ENCODE measurements around the gene SF3A1. TPM values are rescaled to one million over a fixed set of nuclear protein-coding genes. Genes with fewer than 3 reads are reported as not detected.

SF3A1 gene
- total RNA-seq, 1 experiment from 2014 or later: 230 TPM

DNA sequence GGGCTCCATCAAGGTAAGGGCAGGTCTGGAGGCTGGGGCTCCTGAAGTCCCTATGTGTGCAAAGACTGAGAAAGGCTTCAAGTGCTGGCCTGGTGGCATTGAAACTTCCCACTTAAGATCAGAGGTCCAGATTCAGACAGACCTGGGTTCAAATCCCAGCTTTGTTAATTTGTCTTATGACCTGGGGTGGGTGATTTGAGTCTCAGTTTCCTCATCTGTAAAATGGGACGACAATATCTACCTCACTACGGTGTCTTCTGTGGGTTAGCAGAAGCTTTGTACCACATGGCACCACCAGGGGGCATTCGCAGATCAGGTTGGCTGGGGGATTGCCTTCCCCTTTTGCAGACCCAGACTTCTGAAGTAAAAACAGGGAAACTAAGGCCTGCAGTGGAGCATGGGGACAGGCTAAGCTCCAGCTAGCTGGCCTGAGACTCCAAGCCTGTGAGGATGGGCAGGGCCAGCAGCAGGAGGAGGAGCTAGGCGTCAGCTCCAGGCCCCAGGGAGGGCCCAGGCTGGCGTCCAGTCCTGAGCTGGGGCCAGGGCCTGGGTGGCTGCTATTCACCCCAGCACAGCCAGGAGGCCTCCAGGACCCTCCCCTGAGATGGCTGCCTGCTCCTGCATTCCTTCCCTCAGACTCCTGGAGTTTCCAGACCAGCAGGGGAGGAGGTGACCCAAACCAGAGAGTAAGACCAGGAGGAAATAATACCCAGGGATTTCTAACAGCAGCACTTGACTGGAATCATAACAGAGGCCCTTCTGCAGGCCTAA lies 68.9 kb downstream of the SF3A1 start:
- peak overlapping the region; percentile 65 to 80; a peak in 3 of 4 replicates for H3K4me3 ChIP-seq (replicated peaks in 1 of 2; ENCODE audit: low read depth in 1 of 2, low read length in 2 of 2)
- peaks cover 37 to 57% of the 10 kb centered on the region in 2 experiments for H3K4me1 ChIP-seq (ENCODE audit: control insufficient read depth in 1 of 2, insufficient read depth in 2 of 2, low read length in 2 of 2)
- intact Hi-C loops (cut with micrococcal nuclease): loop anchor here (1.0 to 5.0 kb wide), 4 partner anchors 25 to 180 kb away; partner anchors contain the start of genes MTFP1 and RNF215
- peaks cover 0 to 2% of the 10 kb centered on the region in 2 experiments; a peak in 2 of 4 replicates for H3K36me3 ChIP-seq (ENCODE audit: control insufficient read depth in 1 of 2, insufficient read depth in 2 of 2, low read length in 2 of 2)
- BruUV-seq (replicated peaks): TSS peak; percentile 32
- H4K20me1 ChIP-seq (ENCODE audit: insufficient read depth): no peaks in the 10 kb centered on the region
- TF ChIP-seq CBX3 (IDR thresholded peaks at IDR 0.05; ENCODE audit: low read depth): no peak; the same call in 1 of the 2 replicates
- no peak for TF ChIP-seq CEBPB (IDR thresholded peaks at IDR 0.05; ENCODE audit: low read depth)
- no peak for TF ChIP-seq JUND (IDR thresholded peaks at IDR 0.05)
- TF ChIP-seq CTCF (IDR thresholded peaks at IDR 0.05 in 2 of 3, conservative IDR thresholded peaks at IDR 0.05 in 1 of 3; ENCODE audit: borderline replicate concordance in 1 of 3, insufficient read depth in 1 of 3, low read depth in 2 of 3, low read length in 2 of 3): peak; percentile 68 to 93 (median 86)
- TF ChIP-seq, protein P1, sequence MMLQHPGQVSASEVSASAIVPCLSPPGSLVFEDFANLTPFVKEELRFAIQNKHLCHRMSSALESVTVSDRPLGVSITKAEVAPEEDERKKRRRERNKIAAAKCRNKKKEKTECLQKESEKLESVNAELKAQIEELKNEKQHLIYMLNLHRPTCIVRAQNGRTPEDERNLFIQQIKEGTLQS (IDR thresholded peaks at IDR 0.05): no peak
- no peak for TF ChIP-seq SP1 (IDR thresholded peaks at IDR 0.05; ENCODE audit: low read depth)
- TF ChIP-seq POLR2AphosphoS5 (IDR thresholded peaks at IDR 0.05; ENCODE audit: low read depth, low read length): no peak
- peak; percentile 91 for TF ChIP-seq RAD21 (IDR thresholded peaks at IDR 0.05; ENCODE audit: low read depth)
- TF ChIP-seq EZH2phosphoT487 (IDR thresholded peaks at IDR 0.05; ENCODE audit: borderline replicate concordance): no peak
- H3K9me2 ChIP-seq (ENCODE audit: insufficient read depth): no peaks in the 10 kb centered on the region
- H3K9ac ChIP-seq (ENCODE audit: low read length): peak overlapping the region; percentile 23; the same call in 1 of the 2 replicates
- H3K9me3 ChIP-seq (ENCODE audit: control insufficient read depth in 1 of 2, insufficient read depth in 1 of 2, low read depth in 1 of 2, low read length in 2 of 2): no peaks in the 10 kb centered on the region
- ChIA-PET RAD21 (ENCODE audit: low non-redundant PET in 1 of 2, low total read pairs in 2 of 2, uncharacterized antibody in 2 of 2, unreplicated experiment in 2 of 2) (interaction anchor here (0.7 to 2.0 kb wide), 19 partner anchors 19 to 199 kb away, joined by 3 to 21 read pairs (median 3); partner anchors contain the start of genes RNF215 (in 2 of the 2), TBC1D10A (in 2 of the 2), MTFP1 (in 1 of the 2) and SEC14L2 (in 1 of the 2)), CTCF (interaction anchor here (0.7 to 5.4 kb wide), 37 partner anchors 10 to 587 kb away, joined by 3 to 81 read pairs (median 5); partner anchors contain the start of genes CCDC157, RNF215, SEC14L2 and SF3A1), POLR2A (interaction anchor here (0.9 to 1.9 kb wide), 11 partner anchors 28 to 138 kb away, joined by 3 to 10 read pairs (median 6); partner anchors contain the start of genes CCDC157, MTFP1, RNF215 and SEC14L2)
- H2AFZ ChIP-seq (ENCODE audit: low read depth, low read length, poor library complexity, severe bottlenecking): no peak overlapping the region
- no peaks in the 10 kb centered on the region for H3K27me3 ChIP-seq (ENCODE audit: insufficient read depth, low read length)
- H3K4me2 ChIP-seq (ENCODE audit: low read length): peak overlapping the region; percentile 97
- no peaks in the 10 kb centered on the region for H3K79me2 ChIP-seq (ENCODE audit: insufficient read depth, low read length)
- peak overlapping the region; percentile 53 for H3K27ac ChIP-seq (ENCODE audit: low read depth, low read length)
- ATAC-seq (peak; percentile 73), DNase-seq (ENCODE audit: low read depth, low spot score) (peak; percentile 89)
